ENCODE results near the gene METTL2B.
"Not testable (repeated sequence)": the region's sequence is repeated elsewhere in the genome, so short reads cannot be mapped to it uniquely, and the experiment has no call there.

METTL2B gene

GRCh38 chr7:128497405-128497804 is 20.9 kb downstream of the METTL2B start:
- H3K4me3 ChIP-seq (ENCODE audit: low read depth, low read length), result no peak overlapping the region
- TF ChIP-seq CTCF (IDR thresholded peaks at IDR 0.05; ENCODE audit: low read depth, low read length, missing control alignments), result no peak
- DNase-seq (ENCODE audit: low read depth), result no peak

GRCh38 chr7:128505416-128505815 is 28.9 kb downstream of the METTL2B start:
- not testable (repeated sequence) for H3K4me3 ChIP-seq (ENCODE audit: low read depth, low read length); DNase-seq (ENCODE audit: low read depth)

GRCh38 chr7:128506819-128507218 is 30.3 kb downstream of the METTL2B start:
- not testable (repeated sequence) for H3K4me3 ChIP-seq (ENCODE audit: low read depth, low read length); DNase-seq (ENCODE audit: low read depth)

- DNase-seq (ENCODE audit: low read depth); H3K4me3 ChIP-seq (ENCODE audit: low read depth, low read length): not testable (repeated sequence)
These were observed 30.9 kb downstream of the METTL2B start for GRCh38 chr7:128507321-128507993.

GRCh38 chr7:128511692-128512091 is 35.1 kb downstream of the METTL2B start:
- not testable (repeated sequence) for H3K4me3 ChIP-seq (ENCODE audit: low read depth, low read length); DNase-seq (ENCODE audit: low read depth)

- H3K4me3 ChIP-seq (ENCODE audit: low read depth, low read length); DNase-seq (ENCODE audit: low read depth): not testable (repeated sequence)
These were observed 38.7 kb downstream of the METTL2B start for GRCh38 chr7:128515232-128515631.

GRCh38 chr7:128517023-128517422 is 40.5 kb downstream of the METTL2B start:
- H3K4me3 ChIP-seq (ENCODE audit: low read depth, low read length); DNase-seq (ENCODE audit: low read depth): not testable (repeated sequence)

GRCh38 chr7:128523226-128523931 is 46.8 kb downstream of the METTL2B start:
- not testable (repeated sequence) for H3K4me3 ChIP-seq (ENCODE audit: low read depth, low read length); DNase-seq (ENCODE audit: low read depth)

- not testable (repeated sequence) for DNase-seq (ENCODE audit: low read depth)
These were observed 47.5 kb downstream of the METTL2B start for GRCh38 chr7:128523932-128524524.

GRCh38 chr7:128525584-128525983 is 49.0 kb downstream of the METTL2B start:
- not testable (repeated sequence) for H3K4me3 ChIP-seq (ENCODE audit: low read depth, low read length); DNase-seq (ENCODE audit: low read depth)

More at GRCh38 chr7:128523932-128524524, 47.5 kb downstream of the METTL2B start:
- not testable (repeated sequence) for H3K4me3 ChIP-seq (ENCODE audit: low read depth, low read length)

GRCh38 chr7:128526062-128526466 is 49.5 kb downstream of the METTL2B start:
- not testable (repeated sequence) for DNase-seq (ENCODE audit: low read depth); H3K4me3 ChIP-seq (ENCODE audit: low read depth, low read length)

- not testable (repeated sequence) for DNase-seq (ENCODE audit: low read depth); H3K4me3 ChIP-seq (ENCODE audit: low read depth, low read length)
These were observed 52.6 kb downstream of the METTL2B start for GRCh38 chr7:128529191-128529590.

- not testable (repeated sequence) for DNase-seq (ENCODE audit: low read depth)
- H3K4me3 ChIP-seq (ENCODE audit: low read depth, low read length), result peak overlapping the region; percentile 89
These were observed 53.7 kb downstream of the METTL2B start for GRCh38 chr7:128530121-128530854.
